ENCODE measurements around the gene ITPKC.

- TF ChIP-seq, protein P1, sequence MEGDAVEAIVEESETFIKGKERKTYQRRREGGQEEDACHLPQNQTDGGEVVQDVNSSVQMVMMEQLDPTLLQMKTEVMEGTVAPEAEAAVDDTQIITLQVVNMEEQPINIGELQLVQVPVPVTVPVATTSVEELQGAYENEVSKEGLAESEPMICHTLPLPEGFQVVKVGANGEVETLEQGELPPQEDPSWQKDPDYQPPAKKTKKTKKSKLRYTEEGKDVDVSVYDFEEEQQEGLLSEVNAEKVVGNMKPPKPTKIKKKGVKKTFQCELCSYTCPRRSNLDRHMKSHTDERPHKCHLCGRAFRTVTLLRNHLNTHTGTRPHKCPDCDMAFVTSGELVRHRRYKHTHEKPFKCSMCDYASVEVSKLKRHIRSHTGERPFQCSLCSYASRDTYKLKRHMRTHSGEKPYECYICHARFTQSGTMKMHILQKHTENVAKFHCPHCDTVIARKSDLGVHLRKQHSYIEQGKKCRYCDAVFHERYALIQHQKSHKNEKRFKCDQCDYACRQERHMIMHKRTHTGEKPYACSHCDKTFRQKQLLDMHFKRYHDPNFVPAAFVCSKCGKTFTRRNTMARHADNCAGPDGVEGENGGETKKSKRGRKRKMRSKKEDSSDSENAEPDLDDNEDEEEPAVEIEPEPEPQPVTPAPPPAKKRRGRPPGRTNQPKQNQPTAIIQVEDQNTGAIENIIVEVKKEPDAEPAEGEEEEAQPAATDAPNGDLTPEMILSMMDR (conservative IDR thresholded peaks at IDR 0.05; ENCODE audit: low read depth in 2 of 2), result no peak
- TF ChIP-seq POLR2AphosphoS5 (IDR thresholded peaks at IDR 0.05; ENCODE audit: low read depth), result no peak
- no peak for TF ChIP-seq CREB1 (CRISPR knock-in tag; IDR thresholded peaks at IDR 0.05; ENCODE audit: low read depth)
- no peak for TF ChIP-seq EZH2 (IDR thresholded peaks at IDR 0.05; ENCODE audit: low read depth, unreplicated experiment)
- TF ChIP-seq, protein P2, sequence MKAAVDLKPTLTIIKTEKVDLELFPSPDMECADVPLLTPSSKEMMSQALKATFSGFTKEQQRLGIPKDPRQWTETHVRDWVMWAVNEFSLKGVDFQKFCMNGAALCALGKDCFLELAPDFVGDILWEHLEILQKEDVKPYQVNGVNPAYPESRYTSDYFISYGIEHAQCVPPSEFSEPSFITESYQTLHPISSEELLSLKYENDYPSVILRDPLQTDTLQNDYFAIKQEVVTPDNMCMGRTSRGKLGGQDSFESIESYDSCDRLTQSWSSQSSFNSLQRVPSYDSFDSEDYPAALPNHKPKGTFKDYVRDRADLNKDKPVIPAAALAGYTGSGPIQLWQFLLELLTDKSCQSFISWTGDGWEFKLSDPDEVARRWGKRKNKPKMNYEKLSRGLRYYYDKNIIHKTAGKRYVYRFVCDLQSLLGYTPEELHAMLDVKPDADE (IDR thresholded peaks at IDR 0.05), result no peak
- TF ChIP-seq, protein P3, sequence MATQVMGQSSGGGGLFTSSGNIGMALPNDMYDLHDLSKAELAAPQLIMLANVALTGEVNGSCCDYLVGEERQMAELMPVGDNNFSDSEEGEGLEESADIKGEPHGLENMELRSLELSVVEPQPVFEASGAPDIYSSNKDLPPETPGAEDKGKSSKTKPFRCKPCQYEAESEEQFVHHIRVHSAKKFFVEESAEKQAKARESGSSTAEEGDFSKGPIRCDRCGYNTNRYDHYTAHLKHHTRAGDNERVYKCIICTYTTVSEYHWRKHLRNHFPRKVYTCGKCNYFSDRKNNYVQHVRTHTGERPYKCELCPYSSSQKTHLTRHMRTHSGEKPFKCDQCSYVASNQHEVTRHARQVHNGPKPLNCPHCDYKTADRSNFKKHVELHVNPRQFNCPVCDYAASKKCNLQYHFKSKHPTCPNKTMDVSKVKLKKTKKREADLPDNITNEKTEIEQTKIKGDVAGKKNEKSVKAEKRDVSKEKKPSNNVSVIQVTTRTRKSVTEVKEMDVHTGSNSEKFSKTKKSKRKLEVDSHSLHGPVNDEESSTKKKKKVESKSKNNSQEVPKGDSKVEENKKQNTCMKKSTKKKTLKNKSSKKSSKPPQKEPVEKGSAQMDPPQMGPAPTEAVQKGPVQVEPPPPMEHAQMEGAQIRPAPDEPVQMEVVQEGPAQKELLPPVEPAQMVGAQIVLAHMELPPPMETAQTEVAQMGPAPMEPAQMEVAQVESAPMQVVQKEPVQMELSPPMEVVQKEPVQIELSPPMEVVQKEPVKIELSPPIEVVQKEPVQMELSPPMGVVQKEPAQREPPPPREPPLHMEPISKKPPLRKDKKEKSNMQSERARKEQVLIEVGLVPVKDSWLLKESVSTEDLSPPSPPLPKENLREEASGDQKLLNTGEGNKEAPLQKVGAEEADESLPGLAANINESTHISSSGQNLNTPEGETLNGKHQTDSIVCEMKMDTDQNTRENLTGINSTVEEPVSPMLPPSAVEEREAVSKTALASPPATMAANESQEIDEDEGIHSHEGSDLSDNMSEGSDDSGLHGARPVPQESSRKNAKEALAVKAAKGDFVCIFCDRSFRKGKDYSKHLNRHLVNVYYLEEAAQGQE (IDR thresholded peaks at IDR 0.05; ENCODE audit: unreplicated experiment), result no peak
These were observed 19.9 kb upstream of the ITPKC start for GRCh38 chr19:40697007-40697406.

Data from GM23338 (cell line).